CD4-positive, alpha-beta T cell treated with Interleukin-6 for 4 hours (primary cell): Measurements from ENCODE around the gene PLPP2.
"Not testable (repeated sequence)": the region's sequence is repeated elsewhere in the genome, so short reads cannot be mapped to it uniquely, and the experiment has no call there.

Experiments
- DNase-seq: peaks from one replicate; pipeline ENCODE4 v3.0.0-alpha.2; 2020; ENCODE audit warnings: mixed read lengths

Gene PLPP2

DNA sequence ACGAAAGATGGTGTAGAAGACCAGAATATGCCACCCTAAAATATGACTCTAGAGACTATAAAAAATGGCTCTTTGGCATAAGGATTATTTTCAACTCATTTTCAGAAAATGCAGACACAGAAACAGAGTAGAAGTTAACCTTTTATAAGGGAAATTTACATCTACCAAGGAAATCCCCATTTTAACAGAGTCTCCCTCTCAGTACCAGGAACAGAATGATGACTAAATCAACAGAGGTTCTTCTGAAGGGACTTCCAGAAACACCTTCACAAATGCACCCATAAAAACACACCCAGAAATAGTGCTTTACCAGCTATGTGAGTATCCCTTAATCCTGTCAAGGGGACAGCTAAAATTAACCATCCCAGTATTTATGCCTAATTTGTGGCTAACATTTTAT is 29.1 kb downstream of the PLPP2 start:
- DNase-seq = no peak

DNA sequence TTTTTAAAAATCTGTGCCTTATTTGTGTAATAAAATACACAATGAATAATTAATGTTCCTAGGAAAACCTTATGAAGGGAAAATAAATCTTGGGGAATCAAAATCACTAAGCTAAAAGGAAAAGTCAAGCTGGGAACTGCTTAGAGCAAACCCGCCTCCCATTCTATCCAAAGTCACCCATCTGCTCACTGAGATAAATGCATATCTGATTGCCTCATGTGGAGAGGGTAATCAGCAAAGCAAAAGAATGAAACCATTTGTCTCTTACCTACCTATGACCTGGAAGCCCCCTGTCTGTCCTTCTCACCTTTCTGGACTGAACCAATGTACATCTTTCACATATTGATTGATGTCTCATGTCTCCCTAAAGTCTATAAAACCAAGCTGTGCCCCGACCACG is 34.4 kb downstream of the PLPP2 start:
- DNase-seq = not testable (repeated sequence)

DNA sequence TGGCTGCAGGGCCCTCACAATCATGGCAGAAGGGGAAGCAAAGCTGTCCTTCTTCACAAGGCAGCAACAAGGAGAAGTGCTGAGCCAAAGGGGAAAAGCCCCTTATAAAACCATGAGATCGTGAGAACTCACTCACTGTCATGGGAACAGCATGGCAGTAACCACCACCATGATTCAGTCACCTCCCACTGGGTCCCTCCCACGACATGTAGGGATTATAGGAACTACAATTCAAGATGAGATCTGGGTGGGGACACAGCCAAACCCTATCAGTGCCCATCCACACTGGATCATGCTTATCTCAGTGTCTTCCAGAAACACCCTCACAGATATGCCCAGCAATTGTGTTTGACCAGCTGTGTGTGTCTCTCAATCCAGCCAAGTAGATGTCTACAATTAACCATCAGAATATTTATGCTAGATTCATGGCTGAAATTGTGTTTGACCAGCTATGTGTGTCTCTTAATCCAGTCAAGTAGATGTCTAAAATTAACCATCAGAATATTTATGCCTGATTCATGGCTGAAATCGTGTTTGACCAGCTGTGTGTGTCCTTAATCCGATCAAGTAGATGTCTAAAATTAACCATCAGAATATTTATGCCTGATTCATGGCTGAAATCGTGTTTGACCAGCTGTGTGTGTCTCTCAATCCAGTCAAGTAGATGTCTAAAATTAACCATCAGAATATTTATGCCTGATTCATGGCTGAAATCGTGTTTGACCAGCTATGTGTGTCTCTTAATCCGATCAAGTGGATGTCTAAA is 38.6 kb downstream of the PLPP2 start:
- DNase-seq = not testable (repeated sequence)

DNA sequence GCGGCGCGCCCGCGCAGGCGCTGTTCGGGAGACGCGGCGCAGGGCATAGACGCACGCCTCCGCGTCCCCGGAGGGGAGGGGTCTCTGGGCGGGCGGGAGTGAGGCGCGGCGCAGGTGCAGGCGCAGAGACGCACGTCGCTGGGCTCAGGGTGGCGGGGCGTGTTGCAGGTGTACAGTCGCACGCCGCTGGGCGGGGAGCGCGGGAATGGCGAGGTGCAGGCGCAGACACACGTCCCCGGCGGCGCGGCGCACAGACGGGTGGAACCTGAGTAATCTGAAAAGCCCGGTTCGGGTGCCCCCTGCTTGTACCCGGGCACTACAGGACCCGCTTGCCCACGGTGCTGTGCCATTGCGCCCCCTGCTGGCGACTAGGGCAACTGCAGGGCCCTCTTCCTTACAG is 44.7 kb downstream of the PLPP2 start:
- no peak for DNase-seq

DNA sequence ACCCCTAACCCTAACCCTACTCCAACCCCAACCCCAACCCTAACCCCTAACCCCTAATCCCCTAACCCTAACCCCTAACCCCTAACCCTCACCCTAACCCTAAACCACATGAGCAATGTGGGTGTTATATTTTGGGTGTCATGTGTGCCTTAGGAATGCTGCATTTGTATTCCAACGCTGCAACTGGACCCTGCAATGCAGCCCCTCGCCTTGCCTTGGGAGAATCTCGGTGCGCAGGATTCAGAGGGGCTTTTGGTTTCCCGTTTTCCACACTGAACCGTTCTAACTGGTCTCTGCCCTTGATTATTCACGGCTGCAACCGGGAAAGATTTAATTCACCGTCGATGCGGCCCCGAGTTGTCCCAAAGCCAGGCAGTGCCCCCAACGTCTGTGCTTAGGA is 45.3 kb downstream of the PLPP2 start:
- DNase-seq = not testable (repeated sequence)

DNA sequence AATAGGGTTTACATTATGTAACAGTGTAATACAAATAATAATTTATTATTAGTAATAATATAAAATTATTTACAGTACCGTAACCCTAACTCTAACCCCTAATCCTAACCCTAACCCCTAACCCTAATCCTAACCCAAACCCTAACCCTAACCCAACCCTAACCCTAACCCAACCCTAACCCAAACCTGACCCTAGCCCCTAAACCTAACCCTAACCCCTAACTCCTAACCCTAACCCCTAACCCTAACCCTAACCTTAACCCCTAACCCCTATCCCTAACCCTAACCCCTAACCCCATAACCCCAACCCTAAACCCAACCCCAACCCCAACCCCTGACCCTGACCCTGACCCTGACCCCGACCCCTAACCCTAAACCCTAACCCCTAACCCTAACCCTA is 45.7 kb downstream of the PLPP2 start:
- no peak for DNase-seq
